Measurements from ENCODE around the gene SLC16A5.
"Not testable (repeated sequence)": the region's sequence is repeated elsewhere in the genome, so short reads cannot be mapped to it uniquely, and the experiment has no call there.

Gene SLC16A5

GRCh38 chr17:75128694-75129505, 41.1 kb downstream of the SLC16A5 start:
- DNase-seq (ENCODE audit: low spot score): no peak
- H3K4me3 ChIP-seq: no peak overlapping the region
- TF ChIP-seq CTCF (IDR thresholded peaks at IDR 0.05): no peak
- no peak overlapping the region for H3K27ac ChIP-seq

- no peak for DNase-seq (ENCODE audit: low spot score)
- Histone ChIP-seq H3K27ac (no peak overlapping the region), H3K4me3 (no peak overlapping the region)
- no peak for TF ChIP-seq CTCF (IDR thresholded peaks at IDR 0.05)
Measured at GRCh38 chr17:75129576-75129975, 41.8 kb downstream of the SLC16A5 start.

GRCh38 chr17:75130059-75130631, 42.4 kb downstream of the SLC16A5 start:
- TF ChIP-seq CTCF (IDR thresholded peaks at IDR 0.05): no peak
- Histone ChIP-seq H3K4me3 (peak overlapping the region; percentile 87), H3K27ac (peak overlapping the region in 1 of 2 donors; percentile 89)
- no peak for DNase-seq (ENCODE audit: low spot score)

GRCh38 chr17:75130632-75131277, 43.0 kb downstream of the SLC16A5 start:
- TF ChIP-seq CTCF (IDR thresholded peaks at IDR 0.05): no peak
- Histone ChIP-seq H3K4me3 (peak overlapping the region; percentile 87), H3K27ac (peak overlapping the region; percentile 47 to 89)
- no peak for DNase-seq (ENCODE audit: low spot score)

- TF ChIP-seq CTCF (IDR thresholded peaks at IDR 0.05): peak; percentile 42
- DNase-seq (ENCODE audit: low spot score): peak; percentile 86
- peak within 1 kb of the TSS; percentile 87 for H3K4me3 ChIP-seq
- H3K27ac ChIP-seq: peak within 1 kb of the TSS; percentile 47 to 89
Measured at GRCh38 chr17:75131278-75132017, 43.7 kb downstream of the SLC16A5 start, which contains the start of gene NT5C. TSS of gene NT5C (minus strand) at chr17:75131742. CDS start at chr17:75131707, 35 bp downstream.

- Histone ChIP-seq H3K4me3 (peak overlapping the region; percentile 87), H3K27ac (peak overlapping the region; percentile 47 to 89)
- DNase-seq (ENCODE audit: low spot score): not testable (repeated sequence)
Measured at GRCh38 chr17:75132018-75133000, 44.6 kb downstream of the SLC16A5 start.

All from coronary artery (tissue), 2 donors.